ENCODE results near the gene KIF24.
"Not testable (repeated sequence)": the region's sequence is repeated elsewhere in the genome, so short reads cannot be mapped to it uniquely, and the experiment has no call there.

KIF24 gene

DNA sequence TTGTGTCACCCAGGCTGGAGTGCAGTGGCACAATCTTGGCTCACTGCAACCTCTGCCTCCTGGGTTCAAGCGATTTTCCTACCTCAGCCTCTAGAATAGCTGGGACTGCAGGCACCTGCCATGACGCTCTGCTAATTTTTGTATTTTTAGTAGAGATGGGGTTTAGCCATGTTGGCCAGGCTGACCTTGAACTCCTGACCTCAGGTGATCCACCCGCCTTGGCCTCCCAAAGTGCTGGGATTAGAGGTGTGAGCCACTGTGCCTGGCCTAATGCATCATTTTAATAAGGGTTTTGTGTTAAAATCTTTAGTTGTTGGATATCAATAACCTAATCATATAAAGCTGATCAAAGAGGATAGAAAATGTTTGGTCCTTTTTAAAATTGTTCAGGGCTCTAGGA lies 20.8 kb downstream of the KIF24 start:
- not testable (repeated sequence) for H3K27me3 ChIP-seq (ENCODE audit: insufficient read depth, low read length); H3K4ac ChIP-seq (ENCODE audit: low read depth, low read length); H3K14ac ChIP-seq (ENCODE audit: low read length); H3K4me1 ChIP-seq (ENCODE audit: control insufficient read depth in 1 of 2, insufficient read depth in 2 of 2, low read length in 2 of 2); H3K4me3 ChIP-seq (ENCODE audit: low read depth, low read length); H2AFZ ChIP-seq (ENCODE audit: insufficient read depth, low read length, poor library complexity); H4K12ac ChIP-seq (ENCODE audit: low read depth, low read length); H2BK5ac ChIP-seq (ENCODE audit: low read depth, low read length, poor library complexity); H3K36me3 ChIP-seq (ENCODE audit: control insufficient read depth in 1 of 2, insufficient read depth in 2 of 2, low read length in 2 of 2); H2BK120ac ChIP-seq (ENCODE audit: insufficient read depth, low read length, poor library complexity); H4K8ac ChIP-seq (ENCODE audit: low read depth, low read length); H3K23ac ChIP-seq (ENCODE audit: low read length); H2AK5ac ChIP-seq (ENCODE audit: low read length); H4K91ac ChIP-seq (ENCODE audit: low read depth, low read length); H3K4me2 ChIP-seq (ENCODE audit: low read length); DNase-seq; H3K9ac ChIP-seq (ENCODE audit: low read length); H3K9me3 ChIP-seq (ENCODE audit: insufficient read depth, low read depth, low read length); H3K79me1 ChIP-seq (ENCODE audit: low read length); H2BK12ac ChIP-seq (ENCODE audit: low read length); H3K79me2 ChIP-seq (ENCODE audit: control insufficient read depth, insufficient read depth, low read length, poor library complexity); H3K18ac ChIP-seq (ENCODE audit: low read length); H3K27ac ChIP-seq (ENCODE audit: low read depth, low read length)
- WGBS (ENCODE audit: extremely low coverage, insufficient coverage, insufficient read length), result no CpG with 5 or more reads among the region's 3 CpGs

DNA sequence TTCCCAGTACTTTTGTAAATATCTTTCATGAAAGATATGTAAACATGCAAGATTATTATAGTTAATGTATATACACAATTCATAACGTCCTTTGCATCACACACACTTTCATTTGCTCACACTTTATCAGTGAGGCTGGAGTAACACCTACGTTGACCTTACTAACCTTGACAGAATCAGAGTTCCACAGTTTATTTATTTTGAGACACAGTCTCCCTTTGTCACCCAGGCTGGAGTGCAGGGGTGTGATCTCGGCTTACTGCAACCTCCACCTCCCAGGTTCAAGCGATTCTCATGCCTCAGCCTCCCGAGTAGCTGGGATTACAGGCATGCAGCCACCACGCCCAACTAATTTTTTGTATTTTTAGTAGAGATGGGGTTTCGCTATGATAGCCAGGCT lies 28.0 kb downstream of the KIF24 start:
- H3K9ac ChIP-seq (ENCODE audit: low read length); H3K4me3 ChIP-seq (ENCODE audit: low read depth, low read length); H2BK120ac ChIP-seq (ENCODE audit: insufficient read depth, low read length, poor library complexity); H3K9me3 ChIP-seq (ENCODE audit: insufficient read depth, low read depth, low read length); H3K23ac ChIP-seq (ENCODE audit: low read length); H4K91ac ChIP-seq (ENCODE audit: low read depth, low read length); H3K27ac ChIP-seq (ENCODE audit: low read depth, low read length); H2BK5ac ChIP-seq (ENCODE audit: low read depth, low read length, poor library complexity); H3K79me2 ChIP-seq (ENCODE audit: control insufficient read depth, insufficient read depth, low read length, poor library complexity); H3K27me3 ChIP-seq (ENCODE audit: insufficient read depth, low read length); H4K8ac ChIP-seq (ENCODE audit: low read depth, low read length); H3K18ac ChIP-seq (ENCODE audit: low read length); H3K36me3 ChIP-seq (ENCODE audit: control insufficient read depth in 1 of 2, insufficient read depth in 2 of 2, low read length in 2 of 2); H2BK12ac ChIP-seq (ENCODE audit: low read length); H3K4ac ChIP-seq (ENCODE audit: low read depth, low read length); DNase-seq; H3K4me1 ChIP-seq (ENCODE audit: control insufficient read depth in 1 of 2, insufficient read depth in 2 of 2, low read length in 2 of 2); H2AK5ac ChIP-seq (ENCODE audit: low read length); H3K79me1 ChIP-seq (ENCODE audit: low read length); H3K14ac ChIP-seq (ENCODE audit: low read length); H3K4me2 ChIP-seq (ENCODE audit: low read length); H4K12ac ChIP-seq (ENCODE audit: low read depth, low read length); H2AFZ ChIP-seq (ENCODE audit: insufficient read depth, low read length, poor library complexity): not testable (repeated sequence)
- WGBS (ENCODE audit: extremely low coverage, insufficient coverage, insufficient read length), result no CpG with 5 or more reads among the region's 7 CpGs

DNA sequence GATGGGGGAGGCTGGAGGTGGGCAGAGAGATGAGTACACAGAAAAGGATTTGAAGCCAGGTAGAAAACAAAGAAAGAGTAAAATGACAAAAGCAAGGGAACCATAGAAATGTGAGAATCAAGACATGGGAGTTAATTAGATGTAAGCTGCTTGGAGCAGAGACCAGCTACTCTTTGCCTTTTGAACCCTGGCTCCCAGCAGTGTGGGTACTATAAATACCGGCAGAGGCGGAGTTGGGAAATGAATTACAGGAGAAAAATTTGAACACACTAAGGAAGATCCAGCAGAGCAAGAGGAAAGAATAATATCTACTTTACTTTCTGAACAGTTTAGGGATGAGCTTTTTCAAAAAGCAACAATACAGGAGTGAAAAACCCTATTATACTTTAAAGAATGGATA lies 36.5 kb downstream of the KIF24 start:
- H3K4me3 ChIP-seq (ENCODE audit: low read depth, low read length), result no peak overlapping the region
- H2BK12ac ChIP-seq (ENCODE audit: low read length), result no peak overlapping the region
- no peak overlapping the region for H2AK5ac ChIP-seq (ENCODE audit: low read length)
- H4K12ac ChIP-seq (ENCODE audit: low read depth, low read length), result no peak overlapping the region
- H3K9me3 ChIP-seq (ENCODE audit: insufficient read depth, low read depth, low read length), result no peaks in the 10 kb centered on the region
- no peak overlapping the region for H3K14ac ChIP-seq (ENCODE audit: low read length)
- no peak overlapping the region for H2BK120ac ChIP-seq (ENCODE audit: insufficient read depth, low read length, poor library complexity)
- H2BK5ac ChIP-seq (ENCODE audit: low read depth, low read length, poor library complexity), result no peak overlapping the region
- no peak for DNase-seq
- H3K4me2 ChIP-seq (ENCODE audit: low read length), result no peak overlapping the region
- H3K4ac ChIP-seq (ENCODE audit: low read depth, low read length), result no peak overlapping the region
- H3K27ac ChIP-seq (ENCODE audit: low read depth, low read length), result no peak overlapping the region
- H3K79me2 ChIP-seq (ENCODE audit: control insufficient read depth, insufficient read depth, low read length, poor library complexity), result no peaks in the 10 kb centered on the region
- H4K8ac ChIP-seq (ENCODE audit: low read depth, low read length), result no peak overlapping the region
- no peaks in the 10 kb centered on the region for H3K79me1 ChIP-seq (ENCODE audit: low read length)
- no peak overlapping the region for H3K23ac ChIP-seq (ENCODE audit: low read length)
- H2AFZ ChIP-seq (ENCODE audit: insufficient read depth, low read length, poor library complexity), result no peak overlapping the region
- no peak overlapping the region for H3K18ac ChIP-seq (ENCODE audit: low read length)
- WGBS (ENCODE audit: extremely low coverage, insufficient coverage, insufficient read length), result no CpG with 5 or more reads among the region's 2 CpGs
- H3K9ac ChIP-seq (ENCODE audit: low read length), result no peak overlapping the region
- no peaks in the 10 kb centered on the region for H3K27me3 ChIP-seq (ENCODE audit: insufficient read depth, low read length)
- no peak overlapping the region for H4K91ac ChIP-seq (ENCODE audit: low read depth, low read length)
- no peaks in the 10 kb centered on the region for H3K36me3 ChIP-seq (ENCODE audit: control insufficient read depth in 1 of 2, insufficient read depth in 2 of 2, low read length in 2 of 2)
- no peaks in the 10 kb centered on the region for H3K4me1 ChIP-seq (ENCODE audit: control insufficient read depth in 1 of 2, insufficient read depth in 2 of 2, low read length in 2 of 2)

DNA sequence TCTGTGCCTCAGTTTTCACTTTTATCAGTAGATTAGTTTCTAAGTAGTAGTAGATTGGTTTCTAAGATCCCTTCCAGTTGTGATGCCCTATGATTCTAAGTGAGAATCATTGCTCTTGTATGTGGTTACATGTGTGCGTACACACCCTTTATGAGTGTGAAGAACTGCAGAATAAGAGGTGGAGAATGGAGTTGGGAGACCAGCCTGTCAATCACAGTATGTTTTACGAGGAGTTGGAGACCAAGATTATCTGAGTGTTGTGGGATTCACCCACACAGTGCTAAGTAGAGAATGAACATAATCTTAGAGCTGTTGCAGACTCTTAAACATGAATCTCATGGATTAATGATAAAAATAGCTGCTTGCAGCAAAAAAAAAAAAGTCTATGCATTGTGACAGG lies 37.6 kb downstream of the KIF24 start:
- Histone ChIP-seq H4K8ac (ENCODE audit: low read depth, low read length) (no peak overlapping the region), H3K79me2 (ENCODE audit: control insufficient read depth, insufficient read depth, low read length, poor library complexity) (no peaks in the 10 kb centered on the region)

More for the DNA sequence above, 37.6 kb downstream of the KIF24 start:
- DNase-seq, result no peak
- Histone ChIP-seq H3K4ac (ENCODE audit: low read depth, low read length) (no peak overlapping the region), H2BK120ac (ENCODE audit: insufficient read depth, low read length, poor library complexity) (no peak overlapping the region), H3K4me2 (ENCODE audit: low read length) (no peak overlapping the region), H4K91ac (ENCODE audit: low read depth, low read length) (no peak overlapping the region), H3K9ac (ENCODE audit: low read length) (no peak overlapping the region), H3K27me3 (ENCODE audit: insufficient read depth, low read length) (no peaks in the 10 kb centered on the region), H3K4me1 (ENCODE audit: control insufficient read depth in 1 of 2, insufficient read depth in 2 of 2, low read length in 2 of 2) (no peaks in the 10 kb centered on the region), H3K79me1 (ENCODE audit: low read length) (no peaks in the 10 kb centered on the region), H3K9me3 (ENCODE audit: insufficient read depth, low read depth, low read length) (no peaks in the 10 kb centered on the region), H2BK12ac (ENCODE audit: low read length) (no peak overlapping the region), H3K4me3 (ENCODE audit: low read depth, low read length) (no peak overlapping the region), H3K36me3 (ENCODE audit: control insufficient read depth in 1 of 2, insufficient read depth in 2 of 2, low read length in 2 of 2) (no peaks in the 10 kb centered on the region), H3K18ac (ENCODE audit: low read length) (no peak overlapping the region), H3K14ac (ENCODE audit: low read length) (no peak overlapping the region), H2AK5ac (ENCODE audit: low read length) (no peak overlapping the region), H2BK5ac (ENCODE audit: low read depth, low read length, poor library complexity) (no peak overlapping the region), H3K23ac (ENCODE audit: low read length) (no peak overlapping the region), H2AFZ (ENCODE audit: insufficient read depth, low read length, poor library complexity) (no peak overlapping the region), H3K27ac (ENCODE audit: low read depth, low read length) (no peak overlapping the region), H4K12ac (ENCODE audit: low read depth, low read length) (no peak overlapping the region)
- WGBS (ENCODE audit: extremely low coverage, insufficient coverage, insufficient read length), result no CpG with 5 or more reads among the region's 2 CpGs
